ENCODE measurements around the gene VPS26B.

DNA sequence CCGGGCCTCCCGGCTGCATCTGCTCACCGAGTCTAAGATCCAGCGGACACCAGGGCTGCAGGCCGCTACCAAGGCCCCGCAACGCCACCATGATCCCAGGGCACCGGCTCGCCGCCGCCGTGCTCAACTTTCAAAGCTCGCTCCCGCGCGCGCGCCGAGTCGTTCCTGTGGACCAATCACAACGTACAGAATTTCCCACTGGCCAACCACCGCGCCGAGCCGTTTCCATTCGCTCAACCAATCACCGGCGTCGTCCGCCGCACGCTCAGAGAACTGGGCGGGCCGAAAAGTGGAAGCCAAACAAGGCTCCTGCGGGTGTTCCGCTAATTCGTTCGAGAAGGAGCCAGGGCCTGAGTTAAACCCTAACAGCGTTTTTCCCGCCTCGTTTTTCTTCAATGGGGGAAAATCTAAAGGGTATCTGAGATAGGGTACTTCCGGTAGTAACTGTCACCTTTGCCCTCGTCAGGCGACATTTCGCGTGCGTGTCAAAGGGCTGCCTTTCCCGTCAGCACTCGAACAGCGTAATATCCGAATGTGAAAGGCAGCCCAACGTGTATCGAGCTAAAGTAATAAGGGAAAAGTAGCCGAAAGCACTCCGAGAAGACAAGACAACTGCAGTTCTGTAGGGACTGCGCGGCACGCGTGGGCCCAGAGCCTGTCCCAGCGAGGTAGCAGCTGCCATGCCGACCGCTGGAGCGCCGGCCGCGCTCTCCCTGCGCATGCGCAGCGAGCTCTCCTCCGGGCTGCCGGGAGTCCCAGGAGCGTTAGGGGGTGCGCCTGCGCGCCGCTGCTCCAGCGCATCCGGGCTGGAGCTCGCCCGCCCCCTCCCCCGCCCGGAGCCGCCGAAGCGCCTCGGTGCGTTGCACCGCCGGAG lies at the start of gene VPS26B, which contains the start of gene NCAPD3:
- TF ChIP-seq TAF1 (IDR thresholded peaks at IDR 0.05; ENCODE audit: borderline replicate concordance, low read depth, low read length) = 0 out of 2 replicates have a peak, but pooled peaks have one; percentile 43
- TF ChIP-seq POLR2A (IDR thresholded peaks at IDR 0.05; ENCODE audit: low read depth, low read length) = peak; percentile 88
- peak; percentile 79 for TF ChIP-seq POLR2AphosphoS5 (IDR thresholded peaks at IDR 0.05; ENCODE audit: low read depth, low read length)
